KMS-11 (cell line): ENCODE results near the gene SCTR.

Experiments used
- H2AFZ ChIP-seq: fragments of 200-600 bp; sonication (generic); 2 replicates; pipeline ENCODE4 v1.6.1; 2016; ENCODE audit warnings: antibody characterized with exemption, mixed run types, low read depth
- H3K27ac ChIP-seq: fragments of 200-600 bp; sonication (generic); 2 replicates; pipeline ENCODE4 v1.6.1; 2016; ENCODE audit warnings: mild to moderate bottlenecking, mixed run types
- H3K27me3 ChIP-seq: fragments of 200-600 bp; sonication (generic); 2 replicates; pipeline ENCODE4 v1.6.1; 2017; ENCODE audit warnings: mild to moderate bottlenecking, low read depth, mixed run types, moderate library complexity; ENCODE audit not compliant: insufficient read depth
- H3K36me3 ChIP-seq: fragments of 200-600 bp; sonication (generic); 2 replicates; pipeline ENCODE4 v1.6.1; 2017; ENCODE audit warnings: mild to moderate bottlenecking, mixed run types; ENCODE audit not compliant: insufficient read depth
- H3K4me1 ChIP-seq: fragments of 200-600 bp; sonication (generic); 2 replicates; pipeline ENCODE4 v1.6.1; 2016; ENCODE audit warnings: mild to moderate bottlenecking, low read depth, mixed run types; ENCODE audit not compliant: poor library complexity, severe bottlenecking
- H3K4me2 ChIP-seq: fragments of 200-600 bp; sonication (generic); 2 replicates; pipeline ENCODE4 v1.7.0; 2016; ENCODE audit warnings: mild to moderate bottlenecking, mixed run types
- H3K4me3 ChIP-seq: fragments of 200-600 bp; sonication (generic); IDR thresholded peaks from 2 replicates; pipeline ENCODE4 v1.6.1; 2017; ENCODE audit warnings: low read depth, low read length, mixed read lengths; ENCODE audit not compliant: insufficient read depth
- H3K79me2 ChIP-seq: fragments of 200-600 bp; sonication (generic); 2 replicates; pipeline ENCODE4 v1.6.1; 2016; ENCODE audit warnings: low read depth, mixed run types; ENCODE audit not compliant: insufficient read depth
- H3K9ac ChIP-seq: fragments of 200-600 bp; sonication (generic); 2 replicates; pipeline ENCODE4 v1.6.1; 2016; ENCODE audit warnings: mild to moderate bottlenecking, mixed run types
- H4K20me1 ChIP-seq: fragments of 200-600 bp; sonication (generic); 2 replicates; pipeline ENCODE4 v1.6.1; 2016; ENCODE audit warnings: mild to moderate bottlenecking, mixed run types; ENCODE audit not compliant: insufficient read depth
- CTCF ChIP-seq: fragments of 200-600 bp; sonication (generic); conservative IDR thresholded peaks from 2 replicates; pipeline ENCODE4 v1.6.1; 2017; ENCODE audit warnings: low read depth, mild to moderate bottlenecking, antibody characterized with exemption, low read length, moderate library complexity, mixed read lengths

Gene SCTR

GRCh38 chr2:119463136-119463535 lies 61.1 kb downstream of the SCTR start:
- Histone ChIP-seq H3K4me3 (no peak overlapping the region), H4K20me1 (no peaks in the 10 kb centered on the region), H3K4me2 (no peak overlapping the region), H3K27me3 (no peaks in the 10 kb centered on the region), H2AFZ (no peak overlapping the region), H3K27ac (no peak overlapping the region), H3K79me2 (no peaks in the 10 kb centered on the region), H3K36me3 (no peaks in the 10 kb centered on the region), H3K9ac (no peak overlapping the region), H3K4me1 (no peaks in the 10 kb centered on the region)
- TF ChIP-seq CTCF: no peak

GRCh38 chr2:119462574-119462973 lies 61.7 kb downstream of the SCTR start:
- Histone ChIP-seq H3K4me3 (no peak overlapping the region), H3K9ac (no peak overlapping the region), H3K4me1 (no peaks in the 10 kb centered on the region), H3K27ac (no peak overlapping the region), H2AFZ (no peak overlapping the region), H3K36me3 (no peaks in the 10 kb centered on the region), H3K79me2 (no peaks in the 10 kb centered on the region), H4K20me1 (no peaks in the 10 kb centered on the region), H3K27me3 (no peaks in the 10 kb centered on the region), H3K4me2 (no peak overlapping the region)
- no peak for TF ChIP-seq CTCF

- no peaks in the 10 kb centered on the region for H3K4me1 ChIP-seq
- H2AFZ ChIP-seq: no peak overlapping the region
- no peaks in the 10 kb centered on the region for H3K36me3 ChIP-seq
- no peak overlapping the region for H3K4me2 ChIP-seq
- no peaks in the 10 kb centered on the region for H3K27me3 ChIP-seq
- H4K20me1 ChIP-seq: no peaks in the 10 kb centered on the region
- H3K4me3 ChIP-seq: no peak overlapping the region
- no peak overlapping the region for H3K27ac ChIP-seq
- no peaks in the 10 kb centered on the region for H3K79me2 ChIP-seq
- no peak for TF ChIP-seq CTCF
- no peak overlapping the region for H3K9ac ChIP-seq
Observed at GRCh38 chr2:119461811-119462210, 62.5 kb downstream of the SCTR start.

- no peaks in the 10 kb centered on the region for H4K20me1 ChIP-seq
- no peak overlapping the region for H2AFZ ChIP-seq
- no peaks in the 10 kb centered on the region for H3K79me2 ChIP-seq
- no peak overlapping the region for H3K4me3 ChIP-seq
- TF ChIP-seq CTCF: no peak
- H3K9ac ChIP-seq: no peak overlapping the region
- H3K4me2 ChIP-seq: no peak overlapping the region
- H3K4me1 ChIP-seq: no peaks in the 10 kb centered on the region
- H3K36me3 ChIP-seq: no peaks in the 10 kb centered on the region
- no peaks in the 10 kb centered on the region for H3K27me3 ChIP-seq
- no peak overlapping the region for H3K27ac ChIP-seq
Observed at GRCh38 chr2:119460076-119460475, 64.2 kb downstream of the SCTR start.
